ENCODE data around the gene TMUB1. TPM values are rescaled to one million over a fixed set of nuclear protein-coding genes. Genes with fewer than 3 reads are reported as not detected.
A peak's percentile ranks its signal among the peaks of the same experiment; 100 is the strongest.

The TMUB1 gene
- total RNA-seq, 1 experiment from 2014 or later: 45.4 TPM

DNA sequence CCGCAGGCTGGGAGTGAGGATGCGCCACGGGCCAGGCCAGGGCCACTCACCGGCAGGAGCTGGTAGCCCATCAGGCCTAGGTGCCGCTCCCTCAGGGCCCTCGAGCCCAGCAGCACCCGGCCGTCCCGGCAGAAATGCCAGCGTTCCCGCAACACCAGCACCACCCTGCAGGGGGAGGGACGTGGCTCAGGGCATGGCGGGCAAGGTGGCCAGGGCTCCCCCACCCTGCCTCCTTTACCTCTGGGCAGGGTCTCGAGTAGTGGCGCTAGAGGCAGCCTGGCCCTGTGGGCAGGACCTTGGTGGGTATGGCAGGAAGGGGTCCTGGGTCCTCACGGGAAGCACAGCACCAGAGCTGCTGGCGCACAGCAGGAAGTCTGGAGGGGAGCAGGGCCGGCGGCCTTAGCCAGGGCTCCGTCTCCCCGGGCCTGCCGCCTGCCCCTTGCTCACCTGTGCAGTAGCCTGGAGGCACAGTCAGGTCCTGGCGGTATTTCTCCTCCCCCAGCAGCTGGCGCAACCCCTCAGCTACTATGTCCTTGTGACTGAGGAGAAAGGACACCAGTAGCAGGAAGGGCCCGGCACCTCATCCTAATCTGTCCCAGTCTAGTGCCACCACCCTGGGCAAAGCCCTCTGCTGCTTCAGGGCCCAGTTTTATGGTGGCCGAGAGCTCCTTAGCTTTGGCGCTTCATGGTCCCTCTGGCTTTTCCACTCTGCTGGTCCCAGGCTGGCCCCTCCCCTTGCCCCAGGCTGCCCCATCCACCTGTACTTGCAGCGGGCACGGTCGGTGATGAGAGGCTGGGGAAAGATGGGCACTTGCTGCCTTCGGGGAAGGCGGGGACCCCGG, 6.2 kb downstream of the TMUB1 start:
- Mint-ChIP-seq H3K27me3 (ENCODE audit: low read depth) (peaks cover 1% of the 10 kb centered on the region; the same call in 1 of the 2 replicates), H3K4me3 (no peak overlapping the region), H3K27ac (no peak overlapping the region), H3K4me1 (peaks cover 26 to 36% of the 10 kb centered on the region in 2 experiments), H3K36me3 (ENCODE audit: insufficient read depth in 1 of 3, low read depth in 3 of 3) (peaks cover 14 to 34% (median 32%) of the 10 kb centered on the region in 3 experiments), H3K9me3 (no peaks in the 10 kb centered on the region)
- peak; percentile 81 for DNase-seq
- Histone ChIP-seq H3K9me3 (ENCODE audit: control insufficient read depth, low read depth, low read length) (no peaks in the 10 kb centered on the region), H2BK12ac (ENCODE audit: insufficient read length, low read depth, low read length) (no peak overlapping the region), H3K14ac (ENCODE audit: insufficient read depth, low read length) (no peak overlapping the region), H3K23me2 (ENCODE audit: insufficient read length, low read depth, low read length, poor library complexity, severe bottlenecking) (no peaks in the 10 kb centered on the region), H3K27me3 (ENCODE audit: insufficient read depth, low read length) (no peaks in the 10 kb centered on the region), H2AK5ac (ENCODE audit: insufficient read length, low read length) (no peak overlapping the region), H3K4me1 (ENCODE audit: insufficient read depth, low read length) (no peaks in the 10 kb centered on the region), H4K8ac (replicated peaks; ENCODE audit: insufficient read length, low read depth, low read length) (no peak overlapping the region), H3K9ac (ENCODE audit: extremely low read depth, insufficient read length, low read length) (no peak overlapping the region), H2BK120ac (ENCODE audit: low read depth, low read length, poor library complexity, severe bottlenecking) (no peak overlapping the region), H3K79me2 (ENCODE audit: insufficient read depth, low read length) (no peaks in the 10 kb centered on the region; the same call in 1 of the 2 replicates), H2BK15ac (ENCODE audit: low read depth, low read length) (no peak overlapping the region), H2BK20ac (ENCODE audit: low read depth, low read length, poor library complexity, severe bottlenecking) (no peak overlapping the region), H3K79me1 (ENCODE audit: insufficient read depth, low read depth, low read length, poor library complexity, severe bottlenecking) (no peaks in the 10 kb centered on the region), H3K4me2 (ENCODE audit: insufficient read depth, insufficient read length, low read length) (no peak overlapping the region), H4K5ac (ENCODE audit: insufficient read length, low read depth, low read length) (no peak overlapping the region), H4K20me1 (ENCODE audit: control insufficient read depth, insufficient read depth, insufficient read length) (no peaks in the 10 kb centered on the region), H3K18ac (ENCODE audit: insufficient read length, low read depth, low read length) (no peak overlapping the region), H3K56ac (ENCODE audit: insufficient read length, low read depth, low read length) (no peak overlapping the region), H3T11ph (ENCODE audit: low read length) (no peak overlapping the region), H2BK5ac (ENCODE audit: insufficient read length, low read length) (no peak overlapping the region), H2AFZ (ENCODE audit: low read length) (no peak overlapping the region), H3K23ac (ENCODE audit: insufficient read length, low read depth, low read length) (no peak overlapping the region), H3K4ac (ENCODE audit: low read depth, low read length) (no peak overlapping the region), H3K27ac (ENCODE audit: insufficient read length, low read depth, low read length) (no peak overlapping the region), H4K91ac (ENCODE audit: insufficient read length, low read depth, low read length) (no peak overlapping the region)
- no CpG with 5 or more reads among the region's 33 CpGs for WGBS (ENCODE audit: extremely low coverage, insufficient read length, low lambda C conversion rate)
- TF ChIP-seq, protein P1, sequence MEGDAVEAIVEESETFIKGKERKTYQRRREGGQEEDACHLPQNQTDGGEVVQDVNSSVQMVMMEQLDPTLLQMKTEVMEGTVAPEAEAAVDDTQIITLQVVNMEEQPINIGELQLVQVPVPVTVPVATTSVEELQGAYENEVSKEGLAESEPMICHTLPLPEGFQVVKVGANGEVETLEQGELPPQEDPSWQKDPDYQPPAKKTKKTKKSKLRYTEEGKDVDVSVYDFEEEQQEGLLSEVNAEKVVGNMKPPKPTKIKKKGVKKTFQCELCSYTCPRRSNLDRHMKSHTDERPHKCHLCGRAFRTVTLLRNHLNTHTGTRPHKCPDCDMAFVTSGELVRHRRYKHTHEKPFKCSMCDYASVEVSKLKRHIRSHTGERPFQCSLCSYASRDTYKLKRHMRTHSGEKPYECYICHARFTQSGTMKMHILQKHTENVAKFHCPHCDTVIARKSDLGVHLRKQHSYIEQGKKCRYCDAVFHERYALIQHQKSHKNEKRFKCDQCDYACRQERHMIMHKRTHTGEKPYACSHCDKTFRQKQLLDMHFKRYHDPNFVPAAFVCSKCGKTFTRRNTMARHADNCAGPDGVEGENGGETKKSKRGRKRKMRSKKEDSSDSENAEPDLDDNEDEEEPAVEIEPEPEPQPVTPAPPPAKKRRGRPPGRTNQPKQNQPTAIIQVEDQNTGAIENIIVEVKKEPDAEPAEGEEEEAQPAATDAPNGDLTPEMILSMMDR (conservative IDR thresholded peaks at IDR 0.05): peak; percentile 63

All from H9 (cell line).